ENCODE results near the gene TYRO3. TPM values are rescaled to one million over a fixed set of nuclear protein-coding genes. Genes with fewer than 3 reads are reported as not detected.

TYRO3 gene
- total RNA-seq, 1 donor from 2014 or later = 36.9 TPM

DNA sequence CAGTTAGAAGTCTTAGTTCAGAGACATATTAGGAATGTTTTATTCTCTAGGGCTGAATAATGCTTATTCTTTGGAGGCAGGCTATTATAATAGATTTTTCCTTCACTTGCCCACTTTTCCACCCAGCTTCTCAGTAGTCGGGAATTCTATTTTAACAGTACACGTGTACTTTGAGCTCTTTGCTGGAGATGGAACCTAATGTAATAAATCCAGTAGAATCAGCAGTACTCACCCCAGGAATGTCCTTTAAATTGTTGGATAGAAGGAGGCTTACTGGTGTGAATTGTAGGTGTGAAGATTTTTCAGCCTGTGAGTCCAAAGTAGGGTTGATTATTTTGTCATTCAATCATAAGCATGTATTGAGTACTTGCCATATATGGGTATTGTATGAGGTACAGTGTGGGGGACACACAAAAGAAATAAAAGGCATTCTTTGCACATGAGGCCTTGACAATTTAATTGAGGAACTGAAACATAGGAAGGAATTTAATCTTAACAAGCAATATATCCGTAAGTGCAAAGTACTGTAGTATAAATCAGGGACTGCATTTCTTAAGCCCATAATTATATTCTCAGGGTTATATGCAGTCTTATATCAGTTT, 71.7 kb downstream of the TYRO3 start:
- intact Hi-C loops (cut with DNase I) = no loop called here
- no peak for DNase-seq (ENCODE audit: low spot score)
- no peak for ATAC-seq

DNA sequence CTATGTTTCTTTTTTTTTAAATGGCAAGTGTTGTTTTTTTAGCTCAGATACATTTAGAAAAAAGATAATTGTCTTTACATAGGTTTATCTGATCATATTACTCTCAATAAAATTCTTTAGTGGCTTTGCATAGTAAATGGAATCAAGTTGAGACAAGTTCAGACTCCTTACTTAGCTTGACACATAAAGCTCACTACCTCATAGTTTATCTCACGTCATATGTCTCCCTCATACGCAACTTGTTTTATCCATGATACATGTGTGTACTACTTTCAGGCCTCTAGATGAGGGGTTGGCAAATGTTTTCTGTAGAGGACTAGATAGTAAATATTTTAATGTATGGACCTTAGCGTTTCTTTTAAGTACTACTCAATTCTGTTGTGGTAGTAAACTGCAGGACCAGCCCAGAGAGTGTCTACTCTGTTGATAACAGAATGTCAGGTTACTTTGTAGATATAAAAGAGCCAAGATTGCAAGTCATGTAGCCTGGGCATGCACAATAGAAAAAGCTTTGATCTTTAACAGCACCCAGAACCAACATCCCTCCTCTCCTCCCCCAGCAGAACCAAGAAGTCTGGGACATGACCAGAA, 73.0 kb downstream of the TYRO3 start:
- intact Hi-C loops (cut with DNase I) = no loop called here
- DNase-seq (ENCODE audit: low spot score) = no peak
- no peak for ATAC-seq

Other genes starting within 250 kb of the TYRO3 start
- gene OIP5, start 226.6 kb upstream of the TYRO3 start, total RNA-seq = 0.40 TPM
- gene NUSAP1, start 226.3 kb upstream of the TYRO3 start, total RNA-seq = 3.1 TPM
- 14.4 TPM for gene NDUFAF1, start 156.7 kb upstream of the TYRO3 start, total RNA-seq
- gene RTF1, start 142.1 kb upstream of the TYRO3 start, total RNA-seq = 35.4 TPM
- not detected for gene ITPKA, start 65.3 kb upstream of the TYRO3 start, total RNA-seq
- 1.1 TPM for gene LTK, start 45.4 kb upstream of the TYRO3 start, total RNA-seq
- gene RPAP1, start 15.0 kb upstream of the TYRO3 start, total RNA-seq = 30.0 TPM
- 55.5 TPM for gene MGA, start 101.2 kb downstream of the TYRO3 start, total RNA-seq
- gene MAPKBP1, start 215.3 kb downstream of the TYRO3 start, total RNA-seq = 54.3 TPM

Measured in sciatic nerve (tissue), 2 donors.